HCT116 (cell line): Measurements from ENCODE around the gene FAM151B. TPM values are rescaled to one million over a fixed set of nuclear protein-coding genes. Genes with fewer than 3 reads are reported as not detected.

ENCODE experiments used
- ATAC-seq: fragments of 200-7000 bp; cut with Tn5 transposase; 2 replicates; pipeline ENCODE4 v1.9.1; 2020; ENCODE audit warnings: mild to moderate bottlenecking, moderate library complexity
- BruUV-seq: library from RNA; stranded (reverse); fragments of 400-500 nt; replicated peaks from 2 replicates; lab custom pipeline; 2021; lab: Mats Ljungman, UMichigan
- CTCF ChIA-PET: fragments of 300-600 bp; sonication (Branson Sonifier 250); formaldehyde crosslinking; loops from one replicate; lab custom pipeline; 2021; ENCODE audit warnings: antibody characterized with exemption; lab: Charles Lee
- POLR2A ChIA-PET: fragments of 300-600, 350-600 bp; sonication (Branson Sonifier 250); formaldehyde crosslinking; loops from one replicate; lab custom pipeline; 2021; ENCODE audit warnings: antibody characterized with exemption; lab: Charles Lee
- RAD21 ChIA-PET, 2 experiments: fragments of 300-600 bp; sonication (Branson Sonifier 250); formaldehyde crosslinking; loops; one replicate each; lab custom pipeline; 2023; ENCODE audit warnings: low total read pairs in 2 of 2; ENCODE audit not compliant: uncharacterized antibody in 2 of 2, unreplicated experiment in 2 of 2, low non-redundant PET in 1 of 2; lab: Charles Lee
- DNase-seq: peaks from one replicate; pipeline ENCODE4 v3.0.0-alpha.2; 2010; ENCODE audit warnings: low read depth, low spot score
- H2AFZ ChIP-seq: fragments of 200-600 bp; shearing (Covaris generic), sonication (generic); 2 replicates; pipeline ENCODE4 v1.6.1; 2017; ENCODE audit warnings: low read depth, mixed run types, mixed read lengths, antibody characterized with exemption, low read length; ENCODE audit not compliant: poor library complexity, severe bottlenecking
- H3K27ac ChIP-seq: 2 replicates; pipeline ENCODE4 v1.5.1; 2012; ENCODE audit warnings: low read depth, low read length
- H3K27me3 ChIP-seq: fragments of 200-600 bp; sonication (generic); 2 replicates; pipeline ENCODE4 v1.6.1; 2016; ENCODE audit warnings: mixed run types, low read length, mixed read lengths; ENCODE audit not compliant: insufficient read depth
- H3K36me3 ChIP-seq, 2 experiments: fragments of 200-500 bp in 1 of 2; fragments of 200-600 bp in 1 of 2; sonication (Bioruptor generic) in 1 of 2; sonication (generic) in 1 of 2; 2 replicates each; pipeline versions ENCODE4 v1.5.1 to v1.6.1; 2014 to 2016; ENCODE audit warnings: low read length in 2 of 2, inconsistent platforms in 1 of 2, mixed read lengths in 1 of 2, mixed run types in 1 of 2; ENCODE audit not compliant: insufficient read depth in 2 of 2, control insufficient read depth in 1 of 2
- H3K4me1 ChIP-seq, 2 experiments: fragments of 200-600 bp in 1 of 2; sonication (generic) in 1 of 2; 2 replicates each; pipeline versions ENCODE4 v1.5.1 to v1.6.1; 2012 to 2017; ENCODE audit warnings: low read length in 2 of 2, inconsistent platforms in 1 of 2, mild to moderate bottlenecking in 1 of 2, mixed read lengths in 1 of 2, mixed run types in 1 of 2, moderate library complexity in 1 of 2; ENCODE audit not compliant: insufficient read depth in 2 of 2, control insufficient read depth in 1 of 2
- H3K4me2 ChIP-seq: fragments of 200-600 bp; sonication (generic); 2 replicates; pipeline ENCODE4 v1.6.1; 2017; ENCODE audit warnings: mixed run types, low read length, mixed read lengths
- H3K4me3 ChIP-seq, 2 experiments: fragments of 200-600 bp in 1 of 2; sonication (generic) in 1 of 2; replicated peaks in 1 of 2; 2 replicates each; pipeline ENCODE4 v1.5.1; 2011 to 2016; ENCODE audit warnings: low read length in 2 of 2, control low read depth in 1 of 2, low read depth in 1 of 2, mild to moderate bottlenecking in 1 of 2, mixed read lengths in 1 of 2, mixed run types in 1 of 2
- H3K79me2 ChIP-seq: fragments of 200-600 bp; sonication (generic); 2 replicates; pipeline ENCODE4 v1.6.1; 2017; ENCODE audit warnings: mild to moderate bottlenecking, mixed run types, low read length, moderate library complexity, mixed read lengths; ENCODE audit not compliant: insufficient read depth
- H3K9ac ChIP-seq: fragments of 200-600 bp; sonication (generic); 2 replicates; pipeline ENCODE4 v1.6.1; 2016; ENCODE audit warnings: low read length, mixed read lengths
- H3K9me2 ChIP-seq: fragments of 200-600 bp; sonication (generic), shearing (Covaris generic); 2 replicates; pipeline ENCODE4 v1.6.1; 2017; ENCODE audit warnings: mixed run types, mild to moderate bottlenecking, moderate library complexity; ENCODE audit not compliant: insufficient read depth
- H3K9me3 ChIP-seq, 2 experiments: fragments of 200-500 bp in 1 of 2; fragments of 200-600 bp in 1 of 2; sonication (Bioruptor generic) in 1 of 2; sonication (generic) in 1 of 2; 2 replicates each; pipeline ENCODE4 v1.6.1; 2014 to 2017; ENCODE audit warnings: low read length in 2 of 2, mixed read lengths in 2 of 2, inconsistent platforms in 1 of 2, low read depth in 1 of 2, mild to moderate bottlenecking in 1 of 2, mixed run types in 1 of 2, moderate library complexity in 1 of 2; ENCODE audit not compliant: control insufficient read depth in 1 of 2, insufficient read depth in 1 of 2
- H4K20me1 ChIP-seq: fragments of 200-600 bp; sonication (generic), shearing (Covaris generic); 2 replicates; pipeline ENCODE4 v1.6.1; 2017; ENCODE audit warnings: mixed run types, mild to moderate bottlenecking, moderate library complexity; ENCODE audit not compliant: insufficient read depth
- ATF3 ChIP-seq: IDR thresholded peaks from 2 replicates; pipeline ENCODE4 v1.6.1; 2012
- CEBPB ChIP-seq: IDR thresholded peaks from 2 replicates; pipeline ENCODE4 v1.6.1; 2012; ENCODE audit warnings: low read depth
- EGR1 ChIP-seq: IDR thresholded peaks from 2 replicates; pipeline ENCODE4 v1.6.1; 2012; ENCODE audit warnings: low read depth
- EZH2phosphoT487 ChIP-seq: fragments of 200-600 bp; IDR thresholded peaks from 2 replicates; pipeline ENCODE4 v1.6.1; 2018; ENCODE audit warnings: antibody characterized with exemption, borderline replicate concordance
- FOSL1 ChIP-seq: IDR thresholded peaks from 2 replicates; pipeline ENCODE4 v1.6.1; 2012; ENCODE audit warnings: low read depth
- JUND ChIP-seq: IDR thresholded peaks from 2 replicates; pipeline ENCODE4 v1.6.1; 2012
- YY1 ChIP-seq: IDR thresholded peaks from 2 replicates; pipeline ENCODE4 v1.6.1; 2011; ENCODE audit warnings: low read length, low read depth, moderate library complexity, mild to moderate bottlenecking; ENCODE audit not compliant: insufficient replicate concordance; ENCODE audit errors: extremely low read depth
- intact Hi-C: fragments of 100-400 bp; cut with micrococcal nuclease; formaldehyde crosslinking; loops from 2 replicates; pipeline ENCODE4 v1.10.0; 2022
- total RNA-seq: library from RNA; stranded (reverse); gene quantifications from one replicate; pipeline ENCODE4 v1.2.1, GENCODE V29; 2021; ENCODE audit not compliant: unreplicated experiment
- TF ChIP-seq, protein P1 (sequence below): IDR thresholded peaks from 2 replicates; pipeline ENCODE4 v1.6.1; 2011; ENCODE audit warnings: mild to moderate bottlenecking, low read length, moderate library complexity; ENCODE audit not compliant: insufficient replicate concordance; ENCODE audit errors: extremely low read depth

Gene FAM151B
- total RNA-seq, 1 experiment from 2014 or later = 1.2 TPM

DNA sequence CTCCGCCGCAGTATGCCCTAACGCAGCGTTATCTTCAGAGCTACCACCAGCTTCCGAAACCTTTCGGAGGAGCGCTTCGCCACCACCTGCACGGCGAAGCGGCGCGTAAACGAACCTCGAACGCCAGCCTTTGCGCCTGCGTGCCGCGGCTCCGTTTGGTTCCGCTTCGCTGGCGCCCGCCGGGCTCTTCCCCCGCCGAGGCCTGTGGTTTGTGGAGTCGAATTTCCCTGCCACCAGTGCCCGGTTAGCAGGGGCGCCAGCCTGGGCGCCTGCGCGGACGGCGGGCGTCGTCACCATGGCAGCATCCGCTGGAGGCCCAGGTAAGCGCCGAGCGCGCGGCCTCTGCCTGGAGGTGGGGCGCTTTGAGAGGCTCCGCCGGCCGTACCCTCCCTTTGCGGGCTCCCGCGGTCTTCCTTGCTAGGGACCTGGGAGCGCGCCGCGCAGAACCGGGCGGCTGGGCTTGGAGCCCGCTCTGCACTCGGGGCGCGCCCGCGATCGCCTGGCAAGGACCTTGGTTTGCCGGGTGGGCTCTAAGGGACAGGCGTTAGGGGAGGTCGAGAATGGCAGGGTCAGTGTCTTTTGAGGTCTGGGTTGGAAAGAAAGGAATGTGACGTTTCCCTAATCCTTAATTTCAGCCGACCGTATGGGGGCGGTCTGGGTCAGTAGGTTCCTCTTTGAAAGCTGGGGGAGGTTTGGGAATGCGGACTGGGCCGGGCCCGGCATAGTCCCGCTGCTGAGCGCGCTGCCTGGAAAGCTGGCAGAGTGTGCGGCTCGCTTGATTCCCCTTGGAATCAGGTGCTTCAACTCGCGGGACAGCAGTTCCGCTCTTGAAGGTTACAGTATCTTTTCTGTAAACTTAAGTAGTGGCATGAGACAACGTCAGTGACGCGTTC is at the start of gene FAM151B (continued):
- TF ChIP-seq, protein P1, sequence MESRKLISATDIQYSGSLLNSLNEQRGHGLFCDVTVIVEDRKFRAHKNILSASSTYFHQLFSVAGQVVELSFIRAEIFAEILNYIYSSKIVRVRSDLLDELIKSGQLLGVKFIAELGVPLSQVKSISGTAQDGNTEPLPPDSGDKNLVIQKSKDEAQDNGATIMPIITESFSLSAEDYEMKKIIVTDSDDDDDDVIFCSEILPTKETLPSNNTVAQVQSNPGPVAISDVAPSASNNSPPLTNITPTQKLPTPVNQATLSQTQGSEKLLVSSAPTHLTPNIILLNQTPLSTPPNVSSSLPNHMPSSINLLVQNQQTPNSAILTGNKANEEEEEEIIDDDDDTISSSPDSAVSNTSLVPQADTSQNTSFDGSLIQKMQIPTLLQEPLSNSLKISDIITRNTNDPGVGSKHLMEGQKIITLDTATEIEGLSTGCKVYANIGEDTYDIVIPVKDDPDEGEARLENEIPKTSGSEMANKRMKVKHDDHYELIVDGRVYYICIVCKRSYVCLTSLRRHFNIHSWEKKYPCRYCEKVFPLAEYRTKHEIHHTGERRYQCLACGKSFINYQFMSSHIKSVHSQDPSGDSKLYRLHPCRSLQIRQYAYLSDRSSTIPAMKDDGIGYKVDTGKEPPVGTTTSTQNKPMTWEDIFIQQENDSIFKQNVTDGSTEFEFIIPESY = no peak
- TF ChIP-seq FOSL1 = no peak
- TF ChIP-seq EZH2phosphoT487 = no peak
- TF ChIP-seq EGR1 = peak; percentile 38; the same call in 1 of the 2 replicates
- no peak for TF ChIP-seq CEBPB
- TF ChIP-seq ATF3 = no peak

GRCh38 chr5:80438739-80439138 is 49.2 kb upstream of the FAM151B start:
- TF ChIP-seq YY1 = no peak
- TF ChIP-seq JUND = no peak
- H3K79me2 ChIP-seq = 0 out of 2 replicates have a peak, but pooled peaks cover 8% of the 10 kb centered on the region
- POLR2A ChIA-PET = no interaction called here
- H3K36me3 ChIP-seq = 0 out of 4 replicates have a peak, but pooled peaks cover 2 to 11% of the 10 kb centered on the region in 2 experiments
- no peak overlapping the region for H3K4me3 ChIP-seq
- H4K20me1 ChIP-seq = no peaks in the 10 kb centered on the region
- CTCF ChIA-PET = no interaction called here
- RAD21 ChIA-PET = no interaction called here
- H3K27ac ChIP-seq = no peak overlapping the region
- no peak overlapping the region for H3K4me2 ChIP-seq
- intact Hi-C loops = no loop called here
- ATAC-seq (no peak), DNase-seq (no peak)
- H3K4me1 ChIP-seq = no peaks in the 10 kb centered on the region
- H3K9me2 ChIP-seq = no peaks in the 10 kb centered on the region
- H3K9me3 ChIP-seq = no peaks in the 10 kb centered on the region
- H3K9ac ChIP-seq = no peak overlapping the region
- H2AFZ ChIP-seq = no peak overlapping the region
- no TSS peak for BruUV-seq
- no peaks in the 10 kb centered on the region for H3K27me3 ChIP-seq
